Activated CD4-positive, alpha-beta T cell treated with anti-CD3 and anti-CD28 coated beads, Interleukin-2, amount 10 ng/mL, durations not matched to agents 24 days and 14 days (primary cell): ENCODE measurements around the gene MAPRE3. TPM values are rescaled to one million over a fixed set of nuclear protein-coding genes. Genes with fewer than 3 reads are reported as not detected.

ENCODE experiments used
- DNase-seq: peaks from one replicate; pipeline ENCODE4 v3.0.0; 2022
- H3K27ac Mint-ChIP-seq: one replicate; pipeline ENCODE4 v1.8.0; 2022; ENCODE audit warnings: mild to moderate bottlenecking, mixed read lengths
- H3K27me3 Mint-ChIP-seq: one replicate; pipeline ENCODE4 v1.8.0; 2022; ENCODE audit warnings: mixed read lengths
- H3K36me3 Mint-ChIP-seq: one replicate; pipeline ENCODE4 v1.8.0; 2022; ENCODE audit warnings: low read depth, mild to moderate bottlenecking, mixed read lengths
- H3K4me1 Mint-ChIP-seq: one replicate; pipeline ENCODE4 v1.8.0; 2021; ENCODE audit warnings: mixed read lengths
- H3K4me3 Mint-ChIP-seq: one replicate; pipeline ENCODE4 v1.8.0; 2022; ENCODE audit warnings: mild to moderate bottlenecking, moderate library complexity, mixed read lengths
- H3K9me3 Mint-ChIP-seq: one replicate; pipeline ENCODE4 v1.8.0; 2021; ENCODE audit warnings: mixed read lengths
- intact Hi-C: fragments of 100-400 bp; cut with micrococcal nuclease; formaldehyde crosslinking; loops from one replicate; pipeline ENCODE4 v1.15.1; 2023
- total RNA-seq: library from RNA; stranded (reverse); gene quantifications from 2 replicates; pipeline ENCODE4 v1.2.3, GENCODE V29; 2022

The MAPRE3 gene
- total RNA-seq, 1 donor from 2014 or later, result 2.5 TPM

GRCh38 chr2:26982102-26982742 is 11.8 kb downstream of the MAPRE3 start:
- peaks cover 18% of the 10 kb centered on the region for H3K27me3 Mint-ChIP-seq
- H3K4me1 Mint-ChIP-seq, result no peaks in the 10 kb centered on the region
- no peak overlapping the region for H3K27ac Mint-ChIP-seq
- DNase-seq, result peak; percentile 66
- no peaks in the 10 kb centered on the region for H3K36me3 Mint-ChIP-seq
- intact Hi-C loops, result no loop called here
- no peaks in the 10 kb centered on the region for H3K9me3 Mint-ChIP-seq
- no peak overlapping the region for H3K4me3 Mint-ChIP-seq

GRCh38 chr2:26983746-26984145 is 13.3 kb downstream of the MAPRE3 start:
- intact Hi-C loops, result no loop called here
- Mint-ChIP-seq H3K36me3 (no peaks in the 10 kb centered on the region), H3K9me3 (no peaks in the 10 kb centered on the region), H3K27me3 (peaks cover 15% of the 10 kb centered on the region), H3K27ac (no peak overlapping the region), H3K4me3 (no peak overlapping the region), H3K4me1 (no peaks in the 10 kb centered on the region)
- DNase-seq, result no peak

DNA sequence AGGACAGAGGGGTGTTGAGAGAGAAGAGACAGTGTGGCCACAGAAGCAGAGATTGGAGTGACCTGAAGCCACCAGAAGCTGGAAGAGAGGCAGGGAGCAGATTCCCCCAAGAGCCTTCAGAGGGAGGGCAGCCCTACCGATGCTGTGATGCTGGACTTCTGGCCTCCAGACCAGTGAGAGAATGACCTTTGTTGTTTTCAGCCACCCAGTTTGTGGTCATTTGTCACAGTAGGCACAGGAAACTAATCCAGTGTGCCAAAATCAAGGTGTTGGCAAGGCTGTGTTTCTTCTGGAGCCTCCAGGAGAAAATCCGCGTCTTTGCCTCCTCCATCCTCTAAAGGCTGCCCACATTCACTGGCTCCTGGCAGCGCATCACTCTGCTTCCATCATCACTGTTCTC is 15.4 kb downstream of the MAPRE3 start:
- Mint-ChIP-seq H3K27ac (no peak overlapping the region), H3K4me1 (no peaks in the 10 kb centered on the region), H3K9me3 (no peaks in the 10 kb centered on the region), H3K36me3 (no peaks in the 10 kb centered on the region), H3K27me3 (peaks cover 8% of the 10 kb centered on the region), H3K4me3 (no peak overlapping the region)
- intact Hi-C loops, result no loop called here
- no peak for DNase-seq

DNA sequence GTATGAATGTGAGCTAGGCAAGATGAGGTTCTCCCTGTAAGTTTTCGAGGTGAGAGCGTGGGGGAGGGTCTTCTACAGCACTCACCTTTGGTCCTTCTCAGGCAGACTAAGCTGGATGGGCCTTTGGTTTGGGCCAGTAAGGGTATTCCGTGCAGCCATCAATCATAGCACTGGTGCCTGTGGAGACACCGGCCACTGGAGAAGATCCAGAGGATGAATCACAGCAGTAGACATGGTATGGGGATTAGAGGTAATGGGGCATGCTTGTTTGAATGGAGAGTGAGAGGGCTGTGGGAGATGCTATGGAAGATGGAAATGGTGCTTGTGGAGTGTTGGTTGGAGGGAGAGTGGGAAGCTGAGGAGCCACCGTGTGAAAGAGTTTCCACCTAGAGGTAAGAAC is 16.1 kb downstream of the MAPRE3 start:
- intact Hi-C loops, result no loop called here
- H3K4me1 Mint-ChIP-seq, result no peaks in the 10 kb centered on the region

DNA sequence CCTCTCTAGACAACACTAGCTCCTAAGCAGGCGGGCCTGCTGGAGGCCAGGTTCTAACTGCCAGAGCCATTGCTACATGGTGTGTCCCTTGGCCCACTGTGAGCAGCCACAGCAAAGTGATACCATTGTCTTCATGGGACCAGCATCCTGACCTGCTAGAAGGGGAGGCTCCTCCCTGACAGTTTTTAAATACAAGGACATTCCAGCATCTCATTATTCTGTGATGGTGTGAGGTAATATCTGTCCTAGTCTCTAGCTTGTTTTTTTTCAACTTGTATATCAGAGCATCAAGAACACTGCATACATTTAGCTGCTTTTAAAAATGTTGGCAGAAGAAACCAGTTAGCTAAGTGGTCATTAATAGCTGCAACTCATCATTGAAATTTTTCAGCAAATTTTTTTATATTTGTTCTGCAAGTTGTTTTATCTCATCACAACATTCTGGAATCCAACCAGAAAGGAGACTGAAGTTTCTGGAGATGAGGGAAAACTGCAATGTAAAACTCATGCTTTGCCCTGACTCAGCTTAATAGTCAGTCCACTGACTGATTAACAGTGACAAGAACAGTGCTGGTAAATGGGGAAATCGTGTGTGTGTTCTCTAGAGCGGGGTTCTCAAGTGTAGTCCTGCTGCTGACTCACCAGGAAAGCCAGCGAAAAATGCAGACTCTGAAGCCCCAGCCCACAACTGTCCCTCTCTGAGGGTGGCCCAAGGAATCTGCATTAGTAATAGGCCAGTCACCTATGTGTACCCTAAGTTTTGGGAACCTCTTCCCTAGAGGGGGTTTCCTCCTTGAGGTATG is 17.8 kb downstream of the MAPRE3 start:
- peaks cover 6% of the 10 kb centered on the region for H3K27me3 Mint-ChIP-seq
- DNase-seq, result no peak
- H3K4me3 Mint-ChIP-seq, result no peak overlapping the region
- H3K9me3 Mint-ChIP-seq, result no peaks in the 10 kb centered on the region
- no peaks in the 10 kb centered on the region for H3K4me1 Mint-ChIP-seq
- intact Hi-C loops, result no loop called here
- H3K36me3 Mint-ChIP-seq, result no peaks in the 10 kb centered on the region
- H3K27ac Mint-ChIP-seq, result no peak overlapping the region

More for the DNA sequence above, 16.1 kb downstream of the MAPRE3 start:
- Mint-ChIP-seq H3K27ac (no peak overlapping the region), H3K36me3 (no peaks in the 10 kb centered on the region), H3K27me3 (peaks cover 6% of the 10 kb centered on the region), H3K9me3 (no peaks in the 10 kb centered on the region), H3K4me3 (no peak overlapping the region)
- no peak for DNase-seq

DNA sequence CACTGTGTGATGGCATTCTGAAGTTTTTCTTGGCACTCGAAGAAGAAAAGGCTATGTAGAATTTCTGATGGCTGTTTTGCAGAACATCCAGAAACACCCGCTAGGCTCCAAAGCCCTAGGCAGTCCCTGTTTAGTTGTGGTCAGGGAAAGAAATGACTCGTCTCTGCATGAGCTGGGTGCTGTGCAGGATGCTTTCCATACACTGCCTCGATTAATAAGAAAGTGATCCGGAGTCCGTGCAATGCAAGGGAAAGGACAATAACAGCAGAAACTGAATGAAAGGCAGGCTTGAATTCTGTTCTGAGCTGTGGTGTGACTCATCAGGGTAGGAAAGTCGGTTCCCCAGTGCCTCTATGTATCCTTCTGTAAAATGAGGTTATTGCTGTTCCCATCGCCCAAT is 18.7 kb downstream of the MAPRE3 start:
- no peaks in the 10 kb centered on the region for H3K36me3 Mint-ChIP-seq
- no peak overlapping the region for H3K4me3 Mint-ChIP-seq
- H3K27me3 Mint-ChIP-seq, result peaks cover 6% of the 10 kb centered on the region
- intact Hi-C loops, result no loop called here
- H3K4me1 Mint-ChIP-seq, result no peaks in the 10 kb centered on the region
- no peaks in the 10 kb centered on the region for H3K9me3 Mint-ChIP-seq
- DNase-seq, result no peak
- H3K27ac Mint-ChIP-seq, result no peak overlapping the region

- H3K27ac Mint-ChIP-seq, result no peak overlapping the region
- H3K36me3 Mint-ChIP-seq, result no peaks in the 10 kb centered on the region
- no peak for DNase-seq
- no peaks in the 10 kb centered on the region for H3K9me3 Mint-ChIP-seq
- H3K4me3 Mint-ChIP-seq, result no peak overlapping the region
- H3K4me1 Mint-ChIP-seq, result no peaks in the 10 kb centered on the region
- intact Hi-C loops, result no loop called here
- H3K27me3 Mint-ChIP-seq, result peaks cover 2% of the 10 kb centered on the region
These were observed 21.3 kb downstream of the MAPRE3 start for GRCh38 chr2:26991717-26992116.

DNA sequence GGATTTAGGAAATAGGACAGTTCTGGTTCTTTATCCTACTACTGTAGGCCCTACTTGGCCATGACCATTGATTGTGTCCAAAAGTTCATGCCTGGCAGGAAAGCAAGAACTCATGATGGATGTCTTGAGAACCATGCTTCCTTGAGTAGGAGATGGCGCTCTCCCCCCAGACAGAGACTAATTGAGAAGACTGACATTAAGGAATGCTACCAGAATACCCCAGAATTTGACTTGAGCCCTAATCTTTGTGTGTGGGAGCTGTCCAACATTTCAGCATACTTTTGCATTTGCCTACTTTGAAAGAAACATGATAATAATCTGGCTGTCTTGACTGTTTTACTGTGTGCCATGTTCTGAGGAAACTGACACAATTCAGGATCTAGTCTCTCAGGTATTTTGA is 23.3 kb downstream of the MAPRE3 start:
- H3K4me3 Mint-ChIP-seq, result no peak overlapping the region
- intact Hi-C loops, result no loop called here
- DNase-seq, result no peak
- H3K4me1 Mint-ChIP-seq, result no peaks in the 10 kb centered on the region
- no peaks in the 10 kb centered on the region for H3K9me3 Mint-ChIP-seq
- peaks cover 1% of the 10 kb centered on the region for H3K27me3 Mint-ChIP-seq
- H3K36me3 Mint-ChIP-seq, result no peaks in the 10 kb centered on the region
- no peak overlapping the region for H3K27ac Mint-ChIP-seq

DNA sequence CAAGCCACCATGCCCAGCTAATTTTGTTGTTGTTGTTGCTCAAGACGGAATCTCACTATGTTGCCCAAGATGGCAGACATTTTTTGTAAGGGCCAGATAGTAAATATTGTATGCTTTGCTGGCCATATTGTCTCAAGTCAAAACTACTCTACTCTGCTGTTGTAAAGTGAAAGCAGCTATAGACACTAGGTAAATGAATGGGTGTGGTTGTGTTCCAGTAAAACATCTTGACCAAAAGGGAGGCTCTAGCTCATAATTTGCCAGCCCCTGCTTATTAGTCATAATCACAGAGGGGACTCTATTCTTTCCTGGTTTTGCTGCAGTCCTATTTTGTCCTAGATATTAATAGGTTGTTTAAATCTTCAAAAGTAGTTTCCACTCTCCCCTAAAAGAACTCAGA is 24.5 kb downstream of the MAPRE3 start:
- intact Hi-C loops, result no loop called here
- no peaks in the 10 kb centered on the region for H3K4me1 Mint-ChIP-seq
- H3K36me3 Mint-ChIP-seq, result no peaks in the 10 kb centered on the region
- H3K27ac Mint-ChIP-seq, result no peak overlapping the region
- no peaks in the 10 kb centered on the region for H3K9me3 Mint-ChIP-seq
- DNase-seq, result no peak
- peaks cover 4% of the 10 kb centered on the region for H3K27me3 Mint-ChIP-seq
- no peak overlapping the region for H3K4me3 Mint-ChIP-seq

GRCh38 chr2:26997394-26997793 is 27.0 kb downstream of the MAPRE3 start:
- Mint-ChIP-seq H3K27ac (no peak overlapping the region), H3K9me3 (no peaks in the 10 kb centered on the region), H3K27me3 (peaks cover 8% of the 10 kb centered on the region), H3K4me1 (no peaks in the 10 kb centered on the region), H3K36me3 (no peaks in the 10 kb centered on the region), H3K4me3 (no peak overlapping the region)
- no peak for DNase-seq
- intact Hi-C loops, result no loop called here

- Mint-ChIP-seq H3K9me3 (no peaks in the 10 kb centered on the region), H3K27ac (no peak overlapping the region), H3K36me3 (no peaks in the 10 kb centered on the region), H3K4me3 (no peak overlapping the region), H3K27me3 (peaks cover 8% of the 10 kb centered on the region), H3K4me1 (no peaks in the 10 kb centered on the region)
- DNase-seq, result no peak
- intact Hi-C loops, result no loop called here
These were observed 27.9 kb downstream of the MAPRE3 start for GRCh38 chr2:26998323-26998722.

GRCh38 chr2:27000228-27000627 is 29.8 kb downstream of the MAPRE3 start:
- peaks cover 13% of the 10 kb centered on the region for H3K27me3 Mint-ChIP-seq
- no peaks in the 10 kb centered on the region for H3K9me3 Mint-ChIP-seq
- intact Hi-C loops, result no loop called here
- no peak for DNase-seq
- H3K36me3 Mint-ChIP-seq, result no peaks in the 10 kb centered on the region
- no peak overlapping the region for H3K27ac Mint-ChIP-seq
- H3K4me3 Mint-ChIP-seq, result no peak overlapping the region
- H3K4me1 Mint-ChIP-seq, result no peaks in the 10 kb centered on the region

DNA sequence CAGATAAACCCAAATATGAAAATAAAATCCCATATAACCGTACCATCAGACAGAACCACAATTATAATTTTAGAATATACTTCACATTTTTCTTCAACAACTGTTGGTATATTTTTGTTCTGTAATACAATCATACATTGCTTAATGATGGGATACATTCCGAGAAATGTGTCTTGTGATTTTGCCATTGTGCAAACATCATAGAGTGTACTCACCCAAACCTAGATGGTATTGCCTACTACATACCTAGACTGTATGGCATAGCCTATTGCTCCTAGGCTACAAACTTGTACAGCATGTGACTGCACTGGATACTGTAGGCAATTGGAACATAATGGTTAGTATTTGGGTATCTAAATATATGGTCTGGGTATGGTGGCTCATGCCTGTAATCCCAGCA is 30.6 kb downstream of the MAPRE3 start:
- no peak for DNase-seq
- Mint-ChIP-seq H3K27ac (no peak overlapping the region), H3K9me3 (no peaks in the 10 kb centered on the region), H3K4me3 (no peak overlapping the region), H3K4me1 (no peaks in the 10 kb centered on the region), H3K36me3 (no peaks in the 10 kb centered on the region), H3K27me3 (peaks cover 16% of the 10 kb centered on the region)
- intact Hi-C loops, result no loop called here

GRCh38 chr2:27001950-27002349 is 31.5 kb downstream of the MAPRE3 start:
- Mint-ChIP-seq H3K36me3 (no peaks in the 10 kb centered on the region), H3K4me1 (no peaks in the 10 kb centered on the region), H3K27me3 (peaks cover 20% of the 10 kb centered on the region), H3K4me3 (no peak overlapping the region), H3K27ac (no peak overlapping the region), H3K9me3 (no peaks in the 10 kb centered on the region)
- no peak for DNase-seq
- intact Hi-C loops, result no loop called here

DNA sequence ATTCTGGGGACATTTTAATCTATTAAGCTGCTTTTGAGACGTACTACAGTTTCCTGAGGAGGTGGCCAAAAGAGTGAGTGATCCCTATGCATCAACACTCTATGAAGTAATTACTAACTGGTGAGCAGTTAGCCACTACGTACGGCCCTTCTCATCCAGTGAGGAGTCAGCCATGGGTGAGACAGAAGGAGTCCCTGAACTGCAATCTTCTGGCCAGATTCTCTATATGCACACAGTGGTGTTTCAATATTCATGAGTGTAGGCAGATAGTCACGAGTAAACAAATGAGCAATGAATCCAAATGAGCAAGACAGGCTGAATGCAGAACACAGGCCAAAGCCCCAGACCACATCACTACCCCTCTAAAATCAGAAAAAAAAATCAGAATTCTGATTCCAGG is 32.6 kb downstream of the MAPRE3 start:
- no peak for DNase-seq
- Mint-ChIP-seq H3K4me1 (no peaks in the 10 kb centered on the region), H3K4me3 (no peak overlapping the region), H3K36me3 (no peaks in the 10 kb centered on the region), H3K27ac (no peak overlapping the region), H3K9me3 (no peaks in the 10 kb centered on the region), H3K27me3 (peaks cover 29% of the 10 kb centered on the region)
- intact Hi-C loops, result no loop called here
